ENCODE measurements around the gene SRGAP3. TPM values are rescaled to one million over a fixed set of nuclear protein-coding genes. Genes with fewer than 3 reads are reported as not detected.

SRGAP3 gene
- total and polyA plus RNA-seq, 10 of the 15 experiments (the other 5 are each of a cell fraction or from before 2014, with no cell fraction given), result 0.32 to 1.7 (median 0.99) TPM

GRCh38 chr3:8952130-8952529 lies 297.3 kb downstream of the SRGAP3 start (continued):
- TF ChIP-seq PML (IDR thresholded peaks at IDR 0.05; ENCODE audit: low read length), result no peak
- no peak for TF ChIP-seq MLLT1 (IDR thresholded peaks at IDR 0.05)
- no peak for TF ChIP-seq MTA2 (IDR thresholded peaks at IDR 0.05; ENCODE audit: low read depth)
- TF ChIP-seq IRF5 (IDR thresholded peaks at IDR 0.05; ENCODE audit: borderline replicate concordance), result no peak
- TF ChIP-seq STAT3 (IDR thresholded peaks at IDR 0.05; ENCODE audit: low read depth, low read length), result no peak
- TF ChIP-seq USF2 (IDR thresholded peaks at IDR 0.05; ENCODE audit: borderline replicate concordance, low read depth, low read length), result no peak
- TF ChIP-seq ZBTB4 (CRISPR knock-in tag; IDR thresholded peaks at IDR 0.05), result no peak
